Heart left ventricle (tissue), 16 donors: ENCODE measurements around the gene SMURF1. TPM values are rescaled to one million over a fixed set of nuclear protein-coding genes. Genes with fewer than 3 reads are reported as not detected.

Experiments
- ATAC-seq, 4 donors: fragments of 200-7000 bp; cut with Tn5 transposase; one replicate each; pipeline ENCODE4 v1.9.1; 2020 to 2022; ENCODE audit warnings: moderate library complexity in 4 of 4, mild to moderate bottlenecking in 3 of 4, moderate number of reproducible peaks in 1 of 4
- DNase-seq, 5 donors: peaks; one replicate each; pipeline ENCODE4 v3.0.0-alpha.2; 2020
- H3K27ac ChIP-seq, 12 donors: fragments of 200-600 bp; sonication (generic) in 4 of 12; one replicate each; pipeline versions ENCODE4 v1.5.0 to v1.8.0; 2016 to 2022; ENCODE audit warnings: mild to moderate bottlenecking in 2 of 12
- H3K27me3 ChIP-seq, 9 donors: fragments of 200-600 bp; sonication (generic) in 2 of 9; one replicate each; pipeline versions ENCODE4 v1.5.1 to v1.8.0; 2016 to 2022; ENCODE audit warnings: mild to moderate bottlenecking in 3 of 9
- H3K36me3 ChIP-seq, 9 donors: fragments of 200-600 bp; sonication (generic) in 2 of 9; one replicate each; pipeline versions ENCODE4 v1.5.0 to v1.8.0; 2018 to 2022; ENCODE audit warnings: mild to moderate bottlenecking in 2 of 9
- H3K4me1 ChIP-seq, 12 donors: fragments of 200-600 bp; sonication (generic) in 4 of 12; one replicate each; pipeline versions ENCODE4 v1.5.0 to v1.8.0; 2016 to 2022; ENCODE audit warnings: mild to moderate bottlenecking in 3 of 12
- H3K4me3 ChIP-seq, 12 donors: fragments of 200-600 bp; sonication (generic) in 4 of 12; one replicate each; pipeline versions ENCODE4 v1.5.0 to v1.8.0; 2017 to 2022; ENCODE audit warnings: mild to moderate bottlenecking in 9 of 12, moderate library complexity in 4 of 12
- H3K9me3 ChIP-seq, 12 donors: fragments of 200-600 bp; sonication (generic) in 4 of 12; one replicate each; pipeline versions ENCODE4 v1.5.0 to v1.8.0; 2016 to 2022; ENCODE audit warnings: mild to moderate bottlenecking in 1 of 12
- CTCF ChIP-seq, 12 donors: fragments of 200-600 bp; sonication (generic) in 4 of 12; IDR thresholded peaks; one replicate each; pipeline versions ENCODE4 v1.5.0 to v1.8.0; 2018 to 2022; ENCODE audit warnings: antibody characterized with exemption in 12 of 12, mild to moderate bottlenecking in 5 of 12
- POLR2A ChIP-seq, 2 donors: fragments of 450-650 bp; IDR thresholded peaks; one replicate each; pipeline ENCODE4 v1.6.1; 2017; ENCODE audit warnings: antibody characterized with exemption in 2 of 2, mild to moderate bottlenecking in 2 of 2, moderate library complexity in 2 of 2
- WGBS, 4 donors: extraction: QIAGEN DNeasy Blood & Tissue Kit in 2 of 4; methylation state at CpG; one replicate each; pipeline versions ENCODE4 v1.1.5 to v1.1.7; 2013 to 2018; 5-methylcytosine and 5-hydroxymethylcytosine counted together
- intact Hi-C, 10 donors: fragments of 100-400 bp; cut with DNase I; formaldehyde crosslinking; loops; one replicate each; pipeline versions ENCODE4 v1.11.1 to v1.14.2; 2022
- polyA plus RNA-seq, 2 donors: library from polyadenylated mRNA; stranded (reverse); fragments of 200-250 nt; gene quantifications; one replicate each; pipeline ENCODE4 v1.2.3, GENCODE V29; 2013
- total RNA-seq, 9 donors: library from RNA; depleted of rRNA in 2 of 9; stranded (reverse); fragments of >200 nt in 2 of 9; fragmentation: NEBNext Ultra II Directional in 3 of 9; extraction: Animal tissue kit (Norgen Biotek cat#: 25700) in 3 of 9; gene quantifications; one replicate each; pipeline versions ENCODE4 v1.1.0 to v1.2.4, GENCODE V29; 2016 to 2023
- donor health status: ischemic (EF 13 %, LVEDD 7.1; RV severe dilation, severe dysfunction).
- donor health status: healthy with polysubstance abuse.
- donor health status: DM: no; HTN: yes; CAD: no.
- donor health status: DM: no; HTN: no; CAD: no.
- donor health status: ischemic (EF 25% LVEDD 6.9; RV normal size, moderate dysfunction).
- donor health status: ischemic (EF 25% LVEDD 5.7; RV mildly dilated, moderate dysfunction).
- donor health status: healthy.
- donor health status: DM: yes; HTN: yes; CAD: no.
- donor health status: ischemic (EF 35%, LVEDD 5.7; RV mildly dilated, moderate dysfunction).
- donor health status: nonischemic (EF 11% LVEDD 7.7; RV severe dilation, severe dysfunction).
- donor health status: DM: yes; HTN: yes; CAD: no.
- donor health status: PGD.
- donor health status: ischemic (EF 29% LVEDD 5.4; RV normal size, mild dysfunction).
- donor health status: nonischemic (EF 23%, LVEDD 6.1; RV moderate dilation, normal function).

SMURF1 gene
- total and polyA plus RNA-seq, 11 donors = 3.5 to 15.4 (median 12.4) TPM

- Histone ChIP-seq H3K4me1 (peaks cover 0 to 31% (median 9%) of the 10 kb centered on the region in 12 donors), H3K36me3 (no peaks in the 10 kb centered on the region), H3K27ac (no peak overlapping the region), H3K9me3 (peaks cover 0 to 4% (median 0%) of the 10 kb centered on the region in 12 donors), H3K4me3 (no peak overlapping the region), H3K27me3 (no peaks in the 10 kb centered on the region)
- TF ChIP-seq POLR2A (IDR thresholded peaks at IDR 0.05) (no peak), CTCF (IDR thresholded peaks at IDR 0.05) (no peak)
- 95 to 97% (median 97%) methylated on average over 3 of the region's 3 CpGs for WGBS, 4 donors
- DNase-seq (no peak), ATAC-seq (no peak)
- intact Hi-C loops = no loop called here
Observed at GRCh38 chr7:99070361-99070760, 73.5 kb downstream of the SMURF1 start.

- Histone ChIP-seq H3K27ac (no peak overlapping the region), H3K9me3 (no peaks in the 10 kb centered on the region), H3K4me3 (no peak overlapping the region), H3K4me1 (no peaks in the 10 kb centered on the region), H3K36me3 (peaks cover 0 to 43% (median 23%) of the 10 kb centered on the region in 9 donors), H3K27me3 (no peaks in the 10 kb centered on the region)
- no peak for DNase-seq
- TF ChIP-seq POLR2A (IDR thresholded peaks at IDR 0.05) = no peak
- TF ChIP-seq CTCF (IDR thresholded peaks at IDR 0.05) = no peak
- WGBS, 4 donors = 82 to 86% (median 85%) methylated on average over 6 of the region's 6 CpGs
- no peak for ATAC-seq
- intact Hi-C loops = loop anchor here in 1 of 10 donors (10.0 kb wide), 1 partner anchor 64 kb away; no protein-coding TSS in a partner anchor
Observed at GRCh38 chr7:99061001-99061776, 82.7 kb downstream of the SMURF1 start.

DNA sequence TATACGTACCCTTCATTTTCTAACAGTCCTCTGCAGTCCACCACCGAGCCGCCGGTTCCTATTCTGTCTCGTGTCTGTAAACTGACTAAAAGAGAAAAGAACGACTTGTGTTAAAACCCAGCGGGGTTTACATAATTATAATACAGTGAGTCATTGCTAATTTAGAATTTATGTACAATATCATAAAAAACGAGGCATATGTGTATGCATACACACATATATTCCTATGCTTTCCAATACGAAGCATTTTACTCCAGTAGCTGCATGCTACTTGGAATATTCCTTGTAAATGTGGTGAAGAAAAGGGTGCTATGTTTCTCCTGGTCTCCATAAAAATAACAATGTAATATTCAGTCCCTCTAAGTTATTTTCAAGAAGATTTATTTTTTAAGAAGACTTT is 89.1 kb downstream of the SMURF1 start:
- TF ChIP-seq POLR2A (IDR thresholded peaks at IDR 0.05) (no peak), CTCF (IDR thresholded peaks at IDR 0.05) (no peak)
- intact Hi-C loops = no loop called here
- no peaks in the 10 kb centered on the region for H3K4me1 ChIP-seq
- H3K9me3 ChIP-seq = no peaks in the 10 kb centered on the region
- ATAC-seq (no peak), DNase-seq (no peak)
- H3K27ac ChIP-seq = no peak overlapping the region
- no peaks in the 10 kb centered on the region for H3K27me3 ChIP-seq
- H3K4me3 ChIP-seq = no peak overlapping the region
- WGBS, 4 donors = 94 to 96% (median 95%) methylated on average over 9 of the region's 9 CpGs
- peaks cover 0 to 97% (median 87%) of the 10 kb centered on the region in 9 donors for H3K36me3 ChIP-seq

DNA sequence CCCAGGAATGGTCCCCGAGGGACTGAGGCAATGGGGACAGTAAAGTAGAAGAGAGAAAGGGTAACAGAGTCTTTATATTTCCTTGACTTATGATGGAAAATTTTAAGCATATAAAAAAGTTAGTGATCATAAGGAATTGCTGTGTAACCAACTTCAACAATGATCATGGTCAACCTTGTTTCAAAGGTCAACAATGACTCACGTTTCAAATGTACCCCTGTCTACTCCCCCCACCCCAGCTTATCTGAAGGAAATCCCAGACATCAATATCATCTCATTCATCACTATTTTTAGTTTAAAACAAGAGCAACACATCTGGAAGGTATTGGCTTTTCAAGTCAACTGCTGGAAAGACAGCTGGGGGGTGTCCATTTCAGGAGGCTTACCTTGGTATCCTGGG is 92.9 kb downstream of the SMURF1 start:
- no peaks in the 10 kb centered on the region for H3K4me1 ChIP-seq
- ATAC-seq (no peak), DNase-seq (no peak)
- no peak for TF ChIP-seq POLR2A (IDR thresholded peaks at IDR 0.05)
- TF ChIP-seq CTCF (IDR thresholded peaks at IDR 0.05) = no peak
- no peak overlapping the region for H3K4me3 ChIP-seq
- H3K9me3 ChIP-seq = no peaks in the 10 kb centered on the region
- intact Hi-C loops = no loop called here
- no peak overlapping the region for H3K27ac ChIP-seq
- WGBS, 4 donors = 62 to 74% (median 71%) methylated on average over 2 of the region's 2 CpGs
- H3K27me3 ChIP-seq = no peaks in the 10 kb centered on the region
- H3K36me3 ChIP-seq = peaks cover 0 to 100% (median 98%) of the 10 kb centered on the region in 9 donors
